ENCODE results near the gene ACACA.

Gene ACACA

GRCh38 chr17:37101306-37101705 is 305.3 kb downstream of the ACACA start:
- DNase-seq: no peak

GRCh38 chr17:37100231-37100630 is 306.4 kb downstream of the ACACA start:
- DNase-seq: no peak

GRCh38 chr17:37098910-37099664 is 307.5 kb downstream of the ACACA start:
- DNase-seq: no peak

GRCh38 chr17:37098152-37098551 is 308.5 kb downstream of the ACACA start:
- DNase-seq: no peak

- no peak for DNase-seq
Observed at GRCh38 chr17:37097154-37097553, 309.5 kb downstream of the ACACA start.

DNA sequence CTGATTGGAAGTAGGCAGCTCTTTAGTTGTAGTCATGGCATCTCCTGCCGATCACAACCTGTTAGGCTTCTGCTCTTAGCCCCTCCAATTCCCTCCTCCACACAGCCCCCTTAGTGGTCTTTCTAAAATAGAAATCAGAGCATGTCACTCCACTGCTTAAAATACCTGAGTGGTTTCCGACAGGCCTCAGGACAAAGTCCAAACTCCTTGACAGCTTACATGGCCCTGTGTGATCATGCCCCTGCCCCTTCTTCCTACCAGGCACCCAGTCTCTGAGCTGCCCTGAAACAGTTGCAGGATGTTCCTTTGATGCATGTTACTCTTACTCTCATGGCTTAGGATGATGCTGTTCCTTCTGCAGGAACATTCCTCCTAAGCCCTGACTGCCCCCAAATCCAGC is 310.6 kb downstream of the ACACA start:
- no peak for DNase-seq

- DNase-seq: peak in 5 of 51 donors; percentile 8 to 26 (median 16)
Observed at GRCh38 chr17:37094391-37094790, 312.2 kb downstream of the ACACA start.

- no peak for DNase-seq
Observed at GRCh38 chr17:37092701-37093100, 313.9 kb downstream of the ACACA start.

DNA sequence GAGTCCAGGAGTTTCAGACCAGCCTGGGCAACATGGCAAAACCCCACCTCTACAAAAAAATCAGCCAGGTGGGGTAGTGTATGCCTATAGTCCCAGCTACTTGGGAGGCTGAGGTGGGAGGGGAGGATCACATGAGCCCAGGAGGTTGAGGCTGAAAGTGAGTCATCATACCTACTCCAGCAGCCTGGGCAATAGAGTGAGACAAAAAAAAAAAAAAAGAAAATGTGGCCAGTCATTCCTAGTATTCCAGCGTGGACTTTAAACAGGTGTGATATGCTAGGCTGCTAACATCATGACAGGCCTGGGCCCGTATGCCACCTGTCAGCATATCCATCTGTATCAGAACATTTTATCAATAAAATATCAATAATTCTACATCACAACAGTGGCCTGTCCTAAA is 314.6 kb downstream of the ACACA start:
- DNase-seq: no peak

DNA sequence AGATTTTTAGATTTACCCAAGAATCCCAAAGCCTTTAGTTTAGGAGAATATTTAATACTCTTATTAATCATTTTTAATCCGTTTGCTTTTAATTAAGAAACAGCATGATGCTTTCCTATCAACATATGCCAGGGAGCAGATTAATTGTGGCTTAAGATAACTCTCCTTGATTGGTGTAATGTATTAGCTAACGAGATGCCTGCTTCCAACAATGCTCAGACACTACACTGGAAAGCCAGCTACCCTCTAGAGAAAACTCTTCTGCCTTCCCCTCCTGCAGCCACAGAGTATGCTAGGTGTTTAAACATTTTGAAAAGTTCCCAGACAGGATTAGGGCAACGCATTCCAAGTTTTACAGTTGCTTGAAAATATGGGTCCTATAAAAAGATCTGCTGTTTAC is 315.7 kb downstream of the ACACA start:
- no peak for DNase-seq

- DNase-seq: no peak
Observed at GRCh38 chr17:37089956-37090355, 316.7 kb downstream of the ACACA start.

- peak in 10 of 51 donors; percentile 6 to 49 (median 20) for DNase-seq
Observed at GRCh38 chr17:37088913-37089312, 317.7 kb downstream of the ACACA start.

GRCh38 chr17:37088459-37088858 is 318.2 kb downstream of the ACACA start:
- peak in 1 of 51 donors; percentile 28 for DNase-seq

GRCh38 chr17:37087683-37088082 is 319.0 kb downstream of the ACACA start:
- no peak for DNase-seq

- DNase-seq: no peak
Observed at GRCh38 chr17:37086948-37087347, 319.7 kb downstream of the ACACA start.

- DNase-seq: no peak
Observed at GRCh38 chr17:37086334-37086733, 320.3 kb downstream of the ACACA start.

DNA sequence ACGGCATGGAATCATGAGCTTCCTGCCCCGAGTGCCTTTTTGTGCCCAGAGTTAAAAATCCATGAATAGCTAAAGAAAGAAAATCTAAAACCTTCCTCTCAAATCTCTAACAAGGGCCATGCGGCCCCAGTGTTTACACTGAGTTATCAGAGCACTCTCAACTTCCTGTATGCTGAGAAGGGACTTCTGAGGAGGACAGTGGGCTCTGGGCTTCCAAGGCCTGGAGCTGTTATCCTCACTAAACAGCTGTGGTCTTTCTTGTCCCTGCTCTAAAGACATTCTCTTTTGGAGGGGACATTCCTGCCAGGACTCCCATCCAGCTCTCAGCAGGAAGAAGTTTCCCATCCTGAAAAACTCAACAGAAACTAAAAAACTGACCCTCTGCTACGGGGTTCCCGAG is 322.3 kb downstream of the ACACA start:
- DNase-seq: no peak

DNA sequence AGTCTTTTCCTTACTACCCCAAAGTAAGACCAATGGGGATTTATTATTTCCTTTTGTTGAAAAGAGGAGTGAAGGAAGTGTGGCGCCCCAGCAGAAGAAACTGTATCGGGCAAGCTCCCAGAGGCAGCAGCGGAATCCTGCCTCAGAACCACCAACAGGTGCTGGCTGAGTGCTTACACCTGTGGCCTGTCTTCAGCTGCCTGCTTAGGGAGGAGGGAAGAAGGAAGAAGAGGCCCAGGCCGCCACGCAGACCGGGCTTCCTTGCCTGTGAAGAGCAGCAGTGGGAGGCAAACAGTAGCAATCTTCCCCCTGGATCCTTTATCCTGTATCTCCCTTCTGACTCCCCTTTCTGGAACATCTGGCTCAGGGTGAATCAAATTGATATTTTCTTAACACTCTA is 323.2 kb downstream of the ACACA start:
- no peak for DNase-seq

- no peak for DNase-seq
Observed at GRCh38 chr17:37082985-37083384, 323.7 kb downstream of the ACACA start.

GRCh38 chr17:37082311-37082860 is 324.2 kb downstream of the ACACA start:
- no peak for DNase-seq

GRCh38 chr17:37081287-37081686 is 325.3 kb downstream of the ACACA start:
- DNase-seq: no peak

DNA sequence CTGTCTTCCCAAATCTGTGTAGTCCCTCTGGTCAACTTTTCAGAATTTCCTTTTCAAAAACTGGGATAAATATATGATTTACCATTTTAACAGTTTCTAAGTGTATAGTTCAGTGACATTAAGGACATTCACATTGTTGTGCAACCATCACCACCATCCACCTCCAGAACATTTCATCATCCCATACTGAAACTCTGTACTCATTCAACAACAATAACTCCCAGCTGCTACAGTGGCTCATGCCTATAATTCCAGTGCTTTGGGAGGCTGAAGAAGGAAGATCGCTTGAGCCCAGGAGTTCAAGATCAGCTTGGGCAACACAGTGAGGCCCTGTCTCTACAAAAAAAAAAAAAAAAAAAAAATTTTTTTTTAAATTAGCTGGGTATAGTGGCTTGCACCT is 326.9 kb downstream of the ACACA start:
- no peak for DNase-seq

DNA sequence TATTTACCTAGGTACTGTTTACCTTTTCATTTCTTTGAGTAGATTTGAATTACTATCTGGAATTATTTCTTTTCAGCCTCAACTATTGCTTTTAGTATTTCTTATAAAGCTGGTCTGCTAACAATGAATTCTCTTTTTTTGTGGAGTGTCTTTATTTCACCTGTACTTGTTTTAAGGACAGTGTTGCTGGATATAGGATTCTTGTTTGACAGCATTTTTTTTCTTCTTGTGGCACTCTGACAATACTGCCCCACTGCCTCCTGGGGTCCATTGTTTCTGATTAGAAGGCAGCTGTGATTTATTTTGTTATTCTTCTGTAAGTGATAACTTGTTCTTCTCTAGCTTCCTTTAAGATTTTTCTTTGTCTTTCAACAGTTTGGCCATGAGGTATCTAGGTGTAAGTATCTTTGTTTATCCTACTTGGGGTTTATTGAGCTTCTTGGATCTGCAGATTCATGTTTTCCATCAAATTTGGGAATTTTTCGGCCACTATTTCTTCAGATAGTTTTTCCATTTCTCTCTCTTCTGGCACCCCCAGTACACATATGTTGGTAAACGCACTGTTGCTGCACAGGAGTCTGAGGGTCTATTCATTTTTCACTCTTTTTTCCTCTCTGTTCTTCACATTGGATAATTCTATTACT is 327.4 kb downstream of the ACACA start:
- DNase-seq: no peak
